Chondrocyte (in vitro differentiated cells): ENCODE measurements around the gene CACNG4. TPM values are rescaled to one million over a fixed set of nuclear protein-coding genes. Genes with fewer than 3 reads are reported as not detected.

Experiments
- DNase-seq: peaks from one replicate; pipeline ENCODE4 v3.0.0; 2021; ENCODE audit warnings: mixed read lengths, low spot score
- H3K27ac Mint-ChIP-seq: one replicate; pipeline ENCODE4 v1.8.0; 2021; ENCODE audit warnings: mild to moderate bottlenecking, moderate library complexity, mixed read lengths; ENCODE audit not compliant: unreplicated experiment
- H3K27me3 Mint-ChIP-seq: 2 replicates; pipeline ENCODE4 v1.8.0; 2021; ENCODE audit warnings: low read depth, mixed read lengths
- H3K36me3 Mint-ChIP-seq: 2 replicates; pipeline ENCODE4 v1.8.0; 2021; ENCODE audit warnings: low read depth, mixed read lengths
- H3K4me1 Mint-ChIP-seq: 2 replicates; pipeline ENCODE4 v1.8.0; 2021; ENCODE audit warnings: low read depth, mild to moderate bottlenecking, mixed read lengths
- H3K4me3 Mint-ChIP-seq: one replicate; pipeline ENCODE4 v1.8.0; 2021; ENCODE audit warnings: mild to moderate bottlenecking, moderate library complexity, mixed read lengths; ENCODE audit not compliant: unreplicated experiment
- H3K9me3 Mint-ChIP-seq: 2 replicates; pipeline ENCODE4 v1.8.0; 2021; ENCODE audit warnings: low read depth, mixed read lengths
- CTCF ChIP-seq: fragments of 200-600 bp; sonication (generic); IDR thresholded peaks from 2 replicates; pipeline ENCODE4 v1.5.0; 2021; ENCODE audit warnings: antibody characterized with exemption, mild to moderate bottlenecking, moderate library complexity
- total RNA-seq: library from RNA; stranded (reverse); gene quantifications from 3 replicates; pipeline ENCODE4 v1.2.1, GENCODE V29; 2021

CACNG4 gene
- total RNA-seq, 1 donor from 2014 or later, result 2.9 TPM

- peaks cover 22% of the 10 kb centered on the region for H3K9me3 Mint-ChIP-seq
- no peak overlapping the region for H3K27ac Mint-ChIP-seq
- no peak for DNase-seq
- no peaks in the 10 kb centered on the region for H3K4me1 Mint-ChIP-seq
- H3K27me3 Mint-ChIP-seq, result peaks cover 16% of the 10 kb centered on the region
- no peak for TF ChIP-seq CTCF
- peaks cover 9% of the 10 kb centered on the region for H3K36me3 Mint-ChIP-seq
- H3K4me3 Mint-ChIP-seq, result no peak overlapping the region
These were observed 81.9 kb downstream of the CACNG4 start for GRCh38 chr17:67046398-67046797.

- Mint-ChIP-seq H3K27me3 (peaks cover 16% of the 10 kb centered on the region), H3K36me3 (peaks cover 9% of the 10 kb centered on the region), H3K4me3 (no peak overlapping the region), H3K27ac (no peak overlapping the region), H3K9me3 (peaks cover 22% of the 10 kb centered on the region), H3K4me1 (no peaks in the 10 kb centered on the region)
- no peak for DNase-seq
- TF ChIP-seq CTCF, result no peak
These were observed 82.9 kb downstream of the CACNG4 start for GRCh38 chr17:67047382-67047781.

DNA sequence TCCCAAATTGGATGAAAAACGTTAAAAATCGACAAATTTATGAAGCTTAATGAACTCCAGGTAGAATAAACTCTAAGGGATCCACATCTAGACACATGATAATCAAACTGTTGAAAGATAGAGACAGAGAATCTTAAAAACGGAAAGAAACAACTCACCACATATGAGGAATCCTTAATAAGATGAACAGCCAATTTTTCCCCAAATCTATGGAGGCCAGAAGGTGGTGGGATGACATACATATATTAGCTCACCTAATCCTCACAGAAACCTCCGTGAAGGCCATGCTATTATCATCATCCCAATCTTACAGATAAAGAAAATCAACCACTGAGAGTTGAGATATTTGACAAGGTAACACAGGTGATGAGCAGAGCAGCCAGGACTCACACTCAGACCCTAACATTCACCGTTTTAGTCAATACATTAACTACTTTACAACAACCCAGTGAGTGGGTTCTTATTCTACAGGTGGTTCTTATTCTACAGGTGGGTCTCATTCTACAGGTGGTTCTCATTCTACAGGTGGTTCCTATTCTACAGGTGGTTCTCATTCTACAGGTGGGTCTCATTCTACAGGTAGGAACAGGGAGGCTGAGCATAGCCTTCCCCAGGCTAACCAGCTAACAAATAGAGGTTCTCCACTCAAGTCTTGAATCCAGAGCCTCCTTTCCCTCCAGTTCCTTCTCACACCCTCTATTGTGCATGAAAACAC, 84.7 kb downstream of the CACNG4 start:
- H3K9me3 Mint-ChIP-seq, result peaks cover 22% of the 10 kb centered on the region
- H3K27ac Mint-ChIP-seq, result no peak overlapping the region
- H3K27me3 Mint-ChIP-seq, result peaks cover 11% of the 10 kb centered on the region
- peaks cover 9% of the 10 kb centered on the region for H3K36me3 Mint-ChIP-seq
- no peaks in the 10 kb centered on the region for H3K4me1 Mint-ChIP-seq
- no peak for DNase-seq
- no peak for TF ChIP-seq CTCF
- H3K4me3 Mint-ChIP-seq, result no peak overlapping the region

- DNase-seq, result no peak
- H3K4me3 Mint-ChIP-seq, result no peak overlapping the region
- peaks cover 9% of the 10 kb centered on the region for H3K36me3 Mint-ChIP-seq
- H3K9me3 Mint-ChIP-seq, result peaks cover 22% of the 10 kb centered on the region
- H3K4me1 Mint-ChIP-seq, result no peaks in the 10 kb centered on the region
- no peak for TF ChIP-seq CTCF
- H3K27me3 Mint-ChIP-seq, result peaks cover 11% of the 10 kb centered on the region
- H3K27ac Mint-ChIP-seq, result no peak overlapping the region
These were observed 85.6 kb downstream of the CACNG4 start for GRCh38 chr17:67050066-67050465.

DNA sequence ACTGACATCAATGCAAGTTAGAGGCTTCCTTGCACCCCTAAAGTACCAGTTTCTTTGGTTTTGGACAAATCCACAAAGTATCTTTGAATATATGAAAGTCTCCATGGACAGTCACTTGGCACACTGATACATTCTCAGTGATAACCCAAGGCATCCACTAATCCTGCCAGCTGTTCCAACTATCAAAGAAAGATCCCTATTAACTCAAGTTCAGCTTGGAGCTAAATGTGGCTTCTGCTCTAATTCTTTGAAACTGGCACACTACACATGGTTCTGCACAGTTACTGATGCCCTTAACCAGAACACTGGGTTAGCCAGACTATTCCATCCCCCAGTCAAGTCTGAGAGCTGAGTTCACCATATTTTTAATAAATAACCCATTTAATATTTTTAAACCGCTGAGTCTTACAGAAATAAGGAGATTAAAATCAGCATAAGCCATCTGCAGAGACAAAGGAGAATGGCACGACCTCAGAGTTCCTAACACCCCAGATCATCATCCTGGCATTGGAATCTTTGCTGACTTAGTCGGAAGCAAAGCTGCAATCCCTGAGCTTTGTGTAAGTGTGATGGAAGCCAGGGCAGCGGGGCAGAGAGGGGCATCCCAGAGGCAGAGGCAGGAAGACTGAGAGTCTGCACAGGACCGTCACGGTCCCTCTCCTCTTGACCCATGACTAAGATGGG, 86.1 kb downstream of the CACNG4 start:
- H3K4me3 Mint-ChIP-seq, result no peak overlapping the region

More for the DNA sequence above, 86.1 kb downstream of the CACNG4 start:
- Mint-ChIP-seq H3K9me3 (peaks cover 22% of the 10 kb centered on the region), H3K36me3 (peaks cover 9% of the 10 kb centered on the region), H3K27me3 (peaks cover 11% of the 10 kb centered on the region), H3K4me1 (no peaks in the 10 kb centered on the region), H3K27ac (no peak overlapping the region)
- DNase-seq, result no peak
- no peak for TF ChIP-seq CTCF
